Measurements from ENCODE around the gene U2AF2. TPM values are rescaled to one million over a fixed set of nuclear protein-coding genes. Genes with fewer than 3 reads are reported as not detected.

Gene U2AF2
- total and polyA plus RNA-seq, 3 experiments from 2014 or later, result 9.5 to 386 (median 374) TPM

- Histone ChIP-seq H3K27ac (ENCODE audit: low read depth, low read length) (no peak overlapping the region), H3K36me3 (ENCODE audit: insufficient read depth, low read length) (no peaks in the 10 kb centered on the region), H3K9me3 (ENCODE audit: low read length) (no peaks in the 10 kb centered on the region), H3K4me3 (ENCODE audit: low read length) (no peak overlapping the region), H3K4me1 (ENCODE audit: insufficient read depth, low read length) (peaks cover 47% of the 10 kb centered on the region), H3K27me3 (ENCODE audit: insufficient read depth, low read length, poor library complexity, severe bottlenecking) (no peaks in the 10 kb centered on the region)
- Mint-ChIP-seq H3K9me3 (no peaks in the 10 kb centered on the region), H3K27ac (no peak overlapping the region), H3K4me3 (no peak overlapping the region), H3K27me3 (no peaks in the 10 kb centered on the region), H3K4me1 (peaks cover 47 to 63% (median 58%) of the 10 kb centered on the region in 3 donors), H3K36me3 (peaks cover 0 to 8% (median 7%) of the 10 kb centered on the region in 3 donors)
- peak in 1 of 5 donors; percentile 36 for DNase-seq
- POLR2A ChIA-PET, result no interaction called here
- CTCF ChIA-PET, result interaction anchor here (6.5 kb wide), 1 partner anchor 16 kb away, joined by 67 read pairs; the partner anchor contains the start of gene ZNF865
These were observed 32.4 kb upstream of the U2AF2 start for GRCh38 chr19:55622242-55622969.

- Histone ChIP-seq H3K4me3 (ENCODE audit: low read length) (no peak overlapping the region), H3K36me3 (ENCODE audit: insufficient read depth, low read length) (no peaks in the 10 kb centered on the region), H3K27ac (ENCODE audit: low read depth, low read length) (no peak overlapping the region), H3K27me3 (ENCODE audit: insufficient read depth, low read length, poor library complexity, severe bottlenecking) (no peaks in the 10 kb centered on the region), H3K4me1 (ENCODE audit: insufficient read depth, low read length) (peaks cover 47% of the 10 kb centered on the region), H3K9me3 (ENCODE audit: low read length) (no peaks in the 10 kb centered on the region)
- Mint-ChIP-seq H3K4me1 (peaks cover 45 to 65% (median 62%) of the 10 kb centered on the region in 3 donors), H3K9me3 (no peaks in the 10 kb centered on the region), H3K4me3 (peak overlapping the region in 1 of 7 donors; percentile 96), H3K27me3 (no peaks in the 10 kb centered on the region), H3K27ac (peak overlapping the region in 3 of 8 donors; percentile 47 to 97 (median 94)), H3K36me3 (peaks cover 0 to 5% (median 3%) of the 10 kb centered on the region in 3 donors)
- no peak for DNase-seq
- POLR2A ChIA-PET, result interaction anchor here (0.7 to 2.7 kb wide), 2 partner anchors 11 to 16 kb away, joined by 3 to 22 read pairs; no protein-coding TSS in a partner anchor
- CTCF ChIA-PET, result interaction anchor here (1.1 to 6.5 kb wide), 3 partner anchors 13 to 107 kb away, joined by 3 to 67 read pairs (median 4); partner anchors contain the start of gene ZNF865
These were observed 31.7 kb upstream of the U2AF2 start for GRCh38 chr19:55623130-55623529.

- POLR2A ChIA-PET, result interaction anchor here (0.7 to 2.9 kb wide), 3 partner anchors 10 to 18 kb away, joined by 3 to 22 read pairs (median 11); no protein-coding TSS in a partner anchor
- peaks cover 47% of the 10 kb centered on the region for H3K4me1 ChIP-seq (ENCODE audit: insufficient read depth, low read length)
These were observed 31.3 kb upstream of the U2AF2 start for GRCh38 chr19:55623561-55623960.

GRCh38 chr19:55624109-55625003 lies 30.5 kb upstream of the U2AF2 start, which contains the start of gene ZNF784:
Gene ZNF784 (minus strand): TSS chr19:55624566. CDS start chr19:55624561, 5 bp downstream.
- CTCF ChIA-PET, result interaction anchor here (0.7 to 6.5 kb wide), 17 partner anchors 9 to 618 kb away, joined by 3 to 67 read pairs (median 4); partner anchors contain the start of genes FIZ1, ISOC2, U2AF2 and ZNF524
- Mint-ChIP-seq H3K9me3 (no peaks in the 10 kb centered on the region), H3K4me1 (peaks cover 45 to 63% (median 60%) of the 10 kb centered on the region in 3 donors)

More at GRCh38 chr19:55623561-55623960, 31.3 kb upstream of the U2AF2 start:
- H3K4me3 ChIP-seq (ENCODE audit: low read length), result peak overlapping the region; percentile 22
- no peaks in the 10 kb centered on the region for H3K36me3 ChIP-seq (ENCODE audit: insufficient read depth, low read length)
- Mint-ChIP-seq H3K4me3 (peak overlapping the region; percentile 86 to 96 (median 90)), H3K36me3 (peaks cover 0 to 5% (median 2%) of the 10 kb centered on the region in 3 donors), H3K27me3 (no peaks in the 10 kb centered on the region), H3K27ac (peak overlapping the region in 6 of 8 donors; percentile 91 to 97 (median 94)), H3K9me3 (no peaks in the 10 kb centered on the region), H3K4me1 (peaks cover 45 to 65% (median 62%) of the 10 kb centered on the region in 3 donors)
- no peak overlapping the region for H3K27ac ChIP-seq (ENCODE audit: low read depth, low read length)
- CTCF ChIA-PET, result interaction anchor here (1.0 to 6.5 kb wide), 6 partner anchors 13 to 156 kb away, joined by 3 to 67 read pairs (median 5); partner anchors contain the start of gene ZNF865
- DNase-seq, result no peak
- no peaks in the 10 kb centered on the region for H3K27me3 ChIP-seq (ENCODE audit: insufficient read depth, low read length, poor library complexity, severe bottlenecking)
- no peaks in the 10 kb centered on the region for H3K9me3 ChIP-seq (ENCODE audit: low read length)

DNA sequence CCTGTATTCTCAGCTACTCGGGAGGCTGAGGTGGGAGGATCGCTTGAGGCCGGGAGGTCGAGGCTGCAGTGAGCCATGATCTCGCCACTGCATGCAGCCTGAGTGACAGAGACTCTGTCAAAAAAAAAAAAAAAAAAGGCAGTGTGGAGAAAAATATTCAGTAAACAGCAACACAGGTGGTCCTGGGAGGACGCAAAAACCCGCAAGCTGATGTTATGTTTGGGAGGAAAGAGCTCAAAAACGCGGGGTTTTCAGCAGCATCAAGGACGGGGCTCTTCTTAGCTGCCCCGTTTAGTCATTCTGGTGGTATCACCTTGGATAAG lies 29.9 kb upstream of the U2AF2 start:
- DNase-seq, result no peak
- no peaks in the 10 kb centered on the region for H3K9me3 Mint-ChIP-seq
- H3K4me1 ChIP-seq (ENCODE audit: insufficient read depth, low read length), result peaks cover 47% of the 10 kb centered on the region
- no peaks in the 10 kb centered on the region for H3K36me3 ChIP-seq (ENCODE audit: insufficient read depth, low read length)
- H3K4me3 ChIP-seq (ENCODE audit: low read length), result peak overlapping the region; percentile 63
- no peaks in the 10 kb centered on the region for H3K9me3 ChIP-seq (ENCODE audit: low read length)
- peaks cover 0 to 3% (median 2%) of the 10 kb centered on the region in 3 donors for H3K36me3 Mint-ChIP-seq
- H3K27me3 ChIP-seq (ENCODE audit: insufficient read depth, low read length, poor library complexity, severe bottlenecking), result no peaks in the 10 kb centered on the region
- H3K27ac Mint-ChIP-seq, result peak overlapping the region in 7 of 8 donors; percentile 61 to 97 (median 94)
- CTCF ChIA-PET, result interaction anchor here (0.9 to 6.5 kb wide), 13 partner anchors 9 to 163 kb away, joined by 3 to 67 read pairs (median 5); partner anchors contain the start of genes FIZ1, ISOC2, U2AF2 and ZNF524
- POLR2A ChIA-PET, result interaction anchor here (0.6 to 3.3 kb wide), 11 partner anchors 9 to 508 kb away, joined by 3 to 34 read pairs (median 4); partner anchors contain the start of genes CCDC106, FIZ1, NAT14 and PPP1R12C
- peaks cover 42 to 58% (median 56%) of the 10 kb centered on the region in 3 donors for H3K4me1 Mint-ChIP-seq
- H3K27me3 Mint-ChIP-seq, result no peaks in the 10 kb centered on the region
- H3K4me3 Mint-ChIP-seq, result peak overlapping the region; percentile 86 to 96 (median 90)
- H3K27ac ChIP-seq (ENCODE audit: low read depth, low read length), result peak overlapping the region; percentile 65

More at GRCh38 chr19:55624109-55625003, 30.5 kb upstream of the U2AF2 start, which contains the start of gene ZNF784:
- Mint-ChIP-seq H3K27me3 (no peaks in the 10 kb centered on the region), H3K4me3 (peak within 1 kb of the TSS; percentile 86 to 96 (median 90)), H3K36me3 (peaks cover 0 to 3% (median 2%) of the 10 kb centered on the region in 3 donors), H3K27ac (peak within 1 kb of the TSS; percentile 91 to 99 (median 94))
- DNase-seq, result peak; percentile 90 to 96 (median 91)
- peak within 1 kb of the TSS; percentile 65 for H3K27ac ChIP-seq (ENCODE audit: low read depth, low read length)
- H3K36me3 ChIP-seq (ENCODE audit: insufficient read depth, low read length), result no peaks in the 10 kb centered on the region
- H3K9me3 ChIP-seq (ENCODE audit: low read length), result no peaks in the 10 kb centered on the region
- H3K4me1 ChIP-seq (ENCODE audit: insufficient read depth, low read length), result peaks cover 47% of the 10 kb centered on the region
- POLR2A ChIA-PET, result interaction anchor here (0.6 to 3.3 kb wide), 13 partner anchors 10 to 507 kb away, joined by 3 to 34 read pairs (median 6); partner anchors contain the start of genes CCDC106, FIZ1, NAT14 and PPP1R12C
- H3K27me3 ChIP-seq (ENCODE audit: insufficient read depth, low read length, poor library complexity, severe bottlenecking), result no peaks in the 10 kb centered on the region
- H3K4me3 ChIP-seq (ENCODE audit: low read length), result peak within 1 kb of the TSS; percentile 63

DNA sequence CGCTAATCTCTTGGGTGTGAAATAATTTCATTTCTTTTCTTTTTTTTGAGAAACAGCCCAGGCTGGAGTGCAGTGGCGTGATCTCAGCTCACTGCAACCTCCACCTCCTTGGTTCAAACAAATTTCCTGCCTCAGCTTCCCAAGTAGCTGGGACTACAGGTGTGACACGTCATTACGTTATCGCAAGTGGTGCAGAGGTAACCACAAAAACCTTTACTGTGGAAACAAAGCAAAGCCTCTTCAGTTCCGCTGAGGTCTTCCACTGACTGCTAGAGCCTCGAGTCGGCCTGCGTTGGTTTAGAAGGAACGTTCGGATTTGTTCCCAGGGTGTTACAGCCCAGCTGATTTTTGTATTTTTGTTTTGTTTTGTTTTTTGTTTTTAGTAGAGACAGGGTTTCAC lies 28.5 kb upstream of the U2AF2 start:
- Mint-ChIP-seq H3K27me3 (no peaks in the 10 kb centered on the region), H3K4me3 (peak overlapping the region; percentile 71 to 85 (median 77)), H3K4me1 (peaks cover 30 to 45% (median 45%) of the 10 kb centered on the region in 3 donors), H3K9me3 (no peaks in the 10 kb centered on the region), H3K27ac (peak overlapping the region; percentile 85 to 96 (median 92)), H3K36me3 (peaks cover 0 to 2% (median 1%) of the 10 kb centered on the region in 3 donors)
- peak in 4 of 5 donors; percentile 51 to 87 (median 80) for DNase-seq
- H3K36me3 ChIP-seq (ENCODE audit: insufficient read depth, low read length), result no peaks in the 10 kb centered on the region
- no peaks in the 10 kb centered on the region for H3K9me3 ChIP-seq (ENCODE audit: low read length)
- H3K27ac ChIP-seq (ENCODE audit: low read depth, low read length), result no peak overlapping the region
- CTCF ChIA-PET, result interaction anchor here (0.9 to 6.5 kb wide), 7 partner anchors 20 to 486 kb away, joined by 3 to 67 read pairs (median 13); partner anchors contain the start of genes FIZ1, ZNF524 and ZNF865
- H3K4me3 ChIP-seq (ENCODE audit: low read length), result peak overlapping the region; percentile 21
- H3K4me1 ChIP-seq (ENCODE audit: insufficient read depth, low read length), result peaks cover 37% of the 10 kb centered on the region
- POLR2A ChIA-PET, result interaction anchor here (0.6 to 3.3 kb wide), 6 partner anchors 16 to 150 kb away, joined by 3 to 34 read pairs (median 4); partner anchors contain the start of genes FIZ1, U2AF2 and ZNF628
- H3K27me3 ChIP-seq (ENCODE audit: insufficient read depth, low read length, poor library complexity, severe bottlenecking), result no peaks in the 10 kb centered on the region

DNA sequence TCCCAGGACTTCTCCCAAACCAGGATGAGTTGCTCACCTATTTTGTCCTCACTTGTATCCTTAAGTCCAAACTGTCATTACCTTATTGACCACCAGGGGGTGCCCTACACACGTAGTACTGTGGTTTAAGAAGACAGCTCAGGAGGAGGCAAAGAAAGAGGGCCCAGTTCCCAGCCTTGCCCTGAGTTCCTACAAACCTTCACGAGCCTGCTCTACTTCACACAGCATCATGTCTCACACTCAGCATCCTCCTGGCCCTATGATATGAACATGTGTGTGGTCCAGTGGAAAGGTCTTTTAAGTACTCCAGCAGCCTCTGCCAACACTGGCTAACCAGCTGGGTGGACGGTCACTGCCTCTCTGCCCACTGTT lies 22.4 kb upstream of the U2AF2 start:
- peaks cover 38 to 49% (median 47%) of the 10 kb centered on the region in 3 donors for H3K4me1 Mint-ChIP-seq
- CTCF ChIA-PET, result interaction anchor here (0.8 to 5.4 kb wide), 26 partner anchors 8 to 492 kb away, joined by 3 to 74 read pairs (median 8); partner anchors contain the start of genes CCDC106, NAT14, U2AF2 and ZNF579
- POLR2A ChIA-PET, result interaction anchor here (0.7 to 2.7 kb wide), 4 partner anchors 8 to 33 kb away, joined by 3 to 22 read pairs (median 6); partner anchors contain the start of genes FIZ1, ZNF524 and ZNF784
- H3K27ac Mint-ChIP-seq, result peak overlapping the region in 7 of 8 donors; percentile 6 to 83 (median 57)
- Histone ChIP-seq H3K36me3 (ENCODE audit: insufficient read depth, low read length) (no peaks in the 10 kb centered on the region), H3K4me1 (ENCODE audit: insufficient read depth, low read length) (peaks cover 43% of the 10 kb centered on the region), H3K9me3 (ENCODE audit: low read length) (no peaks in the 10 kb centered on the region), H3K27me3 (ENCODE audit: insufficient read depth, low read length, poor library complexity, severe bottlenecking) (no peaks in the 10 kb centered on the region), H3K4me3 (ENCODE audit: low read length) (no peak overlapping the region), H3K27ac (ENCODE audit: low read depth, low read length) (no peak overlapping the region)
- H3K4me3 Mint-ChIP-seq, result peak overlapping the region in 4 of 7 donors; percentile 2 to 69 (median 36)
- peaks cover 0 to 22% (median 2%) of the 10 kb centered on the region in 3 donors for H3K36me3 Mint-ChIP-seq
- no peaks in the 10 kb centered on the region for H3K9me3 Mint-ChIP-seq
- H3K27me3 Mint-ChIP-seq, result peaks cover 0 to 7% of the 10 kb centered on the region in 2 donors
- DNase-seq, result peak; percentile 81 to 92 (median 87)

All from CD8-positive, alpha-beta memory T cell (primary cell).